ENCODE measurements around the gene PCDHGA10. TPM values are rescaled to one million over a fixed set of nuclear protein-coding genes. Genes with fewer than 3 reads are reported as not detected.
"Not testable (repeated sequence)": the region's sequence is repeated elsewhere in the genome, so short reads cannot be mapped to it uniquely, and the experiment has no call there.

PCDHGA10 gene
- total RNA-seq, 2 experiments from 2014 or later, result 0.08 TPM; not detected in 1

- peak within 1 kb of the TSS; percentile 69 for H3K4me3 Mint-ChIP-seq
- intact Hi-C loops (cut with DNase I, micrococcal nuclease), result no loop called here
- DNase-seq (peak in 3 of 14 experiments; percentile 31 to 42 (median 39)), ATAC-seq (ENCODE audit: poor library complexity) (no peak)
- ChIA-PET CTCF (interaction anchor here (1.3 to 1.6 kb wide), 3 partner anchors 60 to 133 kb away, joined by 3 to 4 read pairs (median 3); partner anchors contain the start of gene PCDHGB3), POLR2A (no interaction called here)
- peaks cover 81% of the 10 kb centered on the region for H3K27me3 Mint-ChIP-seq
- peaks cover 29% of the 10 kb centered on the region for H3K36me3 Mint-ChIP-seq (ENCODE audit: low read depth)
- H3K4me1 ChIP-seq (ENCODE audit: insufficient read depth, low read length), result peaks cover 6% of the 10 kb centered on the region
- H3K27me3 ChIP-seq (ENCODE audit: control insufficient read depth in 1 of 2, insufficient read depth in 2 of 2, low read length in 2 of 2), result peaks cover 65 to 71% of the 10 kb centered on the region in 2 experiments
- TF ChIP-seq, protein P1, sequence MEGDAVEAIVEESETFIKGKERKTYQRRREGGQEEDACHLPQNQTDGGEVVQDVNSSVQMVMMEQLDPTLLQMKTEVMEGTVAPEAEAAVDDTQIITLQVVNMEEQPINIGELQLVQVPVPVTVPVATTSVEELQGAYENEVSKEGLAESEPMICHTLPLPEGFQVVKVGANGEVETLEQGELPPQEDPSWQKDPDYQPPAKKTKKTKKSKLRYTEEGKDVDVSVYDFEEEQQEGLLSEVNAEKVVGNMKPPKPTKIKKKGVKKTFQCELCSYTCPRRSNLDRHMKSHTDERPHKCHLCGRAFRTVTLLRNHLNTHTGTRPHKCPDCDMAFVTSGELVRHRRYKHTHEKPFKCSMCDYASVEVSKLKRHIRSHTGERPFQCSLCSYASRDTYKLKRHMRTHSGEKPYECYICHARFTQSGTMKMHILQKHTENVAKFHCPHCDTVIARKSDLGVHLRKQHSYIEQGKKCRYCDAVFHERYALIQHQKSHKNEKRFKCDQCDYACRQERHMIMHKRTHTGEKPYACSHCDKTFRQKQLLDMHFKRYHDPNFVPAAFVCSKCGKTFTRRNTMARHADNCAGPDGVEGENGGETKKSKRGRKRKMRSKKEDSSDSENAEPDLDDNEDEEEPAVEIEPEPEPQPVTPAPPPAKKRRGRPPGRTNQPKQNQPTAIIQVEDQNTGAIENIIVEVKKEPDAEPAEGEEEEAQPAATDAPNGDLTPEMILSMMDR (IDR thresholded peaks at IDR 0.05), result no peak
- H3K4me1 Mint-ChIP-seq (ENCODE audit: low read depth), result peaks cover 8% of the 10 kb centered on the region
- peak within 1 kb of the TSS; percentile 10 for H3K4me3 ChIP-seq (ENCODE audit: low read length)
- H3K9me3 ChIP-seq (ENCODE audit: control insufficient read depth in 1 of 2, insufficient read depth in 1 of 2, low read length in 2 of 2), result peaks cover 41 to 56% of the 10 kb centered on the region in 2 experiments
- H3K36me3 ChIP-seq (ENCODE audit: insufficient read depth, low read length), result no peaks in the 10 kb centered on the region
- no peak within 1 kb of the TSS for H3K27ac Mint-ChIP-seq
- H3K9me3 Mint-ChIP-seq, result peaks cover 25% of the 10 kb centered on the region
- H3K27ac ChIP-seq (ENCODE audit: low read depth in 1 of 2, low read length in 2 of 2), result no peak within 1 kb of the TSS
These were observed 17.7 kb downstream of the PCDHGA10 start, which contains the start of gene PCDHGA12 for GRCh38 chr5:141430332-141431113. TSS of gene PCDHGA12 (plus strand) at chr5:141430507. CDS start at chr5:141430760, 253 bp downstream.

GRCh38 chr5:141431286-141431685 is 18.5 kb downstream of the PCDHGA10 start:
- peaks cover 8% of the 10 kb centered on the region for H3K4me1 Mint-ChIP-seq (ENCODE audit: low read depth)

DNA sequence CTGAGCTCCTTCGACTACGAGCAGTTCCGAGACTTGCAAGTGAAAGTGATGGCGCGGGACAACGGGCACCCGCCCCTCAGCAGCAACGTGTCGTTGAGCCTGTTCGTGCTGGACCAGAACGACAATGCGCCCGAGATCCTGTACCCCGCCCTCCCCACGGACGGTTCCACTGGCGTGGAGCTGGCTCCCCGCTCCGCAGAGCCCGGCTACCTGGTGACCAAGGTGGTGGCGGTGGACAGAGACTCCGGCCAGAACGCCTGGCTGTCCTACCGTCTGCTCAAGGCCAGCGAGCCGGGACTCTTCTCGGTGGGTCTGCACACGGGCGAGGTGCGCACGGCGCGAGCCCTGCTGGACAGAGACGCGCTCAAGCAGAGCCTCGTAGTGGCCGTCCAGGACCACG is 19.5 kb downstream of the PCDHGA10 start:
- CTCF ChIA-PET; POLR2A ChIA-PET; ATAC-seq (ENCODE audit: poor library complexity); H3K27ac ChIP-seq (ENCODE audit: low read depth in 1 of 2, low read length in 2 of 2); H3K4me1 ChIP-seq (ENCODE audit: insufficient read depth, low read length); intact Hi-C loops (cut with DNase I, micrococcal nuclease); H3K4me3 Mint-ChIP-seq; H3K27ac Mint-ChIP-seq; H3K4me3 ChIP-seq (ENCODE audit: low read length); DNase-seq; H3K4me1 Mint-ChIP-seq (ENCODE audit: low read depth); H3K36me3 ChIP-seq (ENCODE audit: insufficient read depth, low read length): not testable (repeated sequence)
- Histone ChIP-seq H3K9me3 (ENCODE audit: control insufficient read depth in 1 of 2, insufficient read depth in 1 of 2, low read length in 2 of 2) (peaks cover 31 to 50% of the 10 kb centered on the region in 2 experiments), H3K27me3 (ENCODE audit: control insufficient read depth in 1 of 2, insufficient read depth in 2 of 2, low read length in 2 of 2) (peaks cover 49 to 54% of the 10 kb centered on the region in 2 experiments)
- H3K9me3 Mint-ChIP-seq, result peaks cover 25% of the 10 kb centered on the region
- peaks cover 80% of the 10 kb centered on the region for H3K27me3 Mint-ChIP-seq
- H3K36me3 Mint-ChIP-seq (ENCODE audit: low read depth), result peaks cover 25% of the 10 kb centered on the region

More at GRCh38 chr5:141431286-141431685, 18.5 kb downstream of the PCDHGA10 start:
- Histone ChIP-seq H3K36me3 (ENCODE audit: insufficient read depth, low read length) (no peaks in the 10 kb centered on the region), H3K4me3 (ENCODE audit: low read length) (peak overlapping the region; percentile 10), H3K27ac (ENCODE audit: low read depth in 1 of 2, low read length in 2 of 2) (no peak overlapping the region), H3K4me1 (ENCODE audit: insufficient read depth, low read length) (peaks cover 6% of the 10 kb centered on the region), H3K9me3 (ENCODE audit: control insufficient read depth in 1 of 2, insufficient read depth in 1 of 2, low read length in 2 of 2) (peaks cover 37 to 52% of the 10 kb centered on the region in 2 experiments), H3K27me3 (ENCODE audit: control insufficient read depth in 1 of 2, insufficient read depth in 2 of 2, low read length in 2 of 2) (peaks cover 59 to 64% of the 10 kb centered on the region in 2 experiments)
- Mint-ChIP-seq H3K36me3 (ENCODE audit: low read depth) (peaks cover 29% of the 10 kb centered on the region), H3K4me3 (peak overlapping the region; percentile 51), H3K9me3 (peaks cover 25% of the 10 kb centered on the region), H3K27ac (no peak overlapping the region), H3K27me3 (peaks cover 80% of the 10 kb centered on the region)
- intact Hi-C loops (cut with DNase I, micrococcal nuclease), result no loop called here
- CTCF ChIA-PET, result interaction anchor here (1.3 to 1.6 kb wide), 3 partner anchors 61 to 133 kb away, joined by 3 to 4 read pairs (median 3); partner anchors contain the start of gene PCDHGB3
- no peak for DNase-seq
- TF ChIP-seq, protein P1 (IDR thresholded peaks at IDR 0.05), result no peak
- POLR2A ChIA-PET, result no interaction called here
- no peak for ATAC-seq (ENCODE audit: poor library complexity)

- H3K36me3 Mint-ChIP-seq (ENCODE audit: low read depth), result peaks cover 25% of the 10 kb centered on the region
These were observed 19.9 kb downstream of the PCDHGA10 start for GRCh38 chr5:141432726-141433125.

More at GRCh38 chr5:141432726-141433125, 19.9 kb downstream of the PCDHGA10 start:
- H3K27ac ChIP-seq (ENCODE audit: low read depth in 1 of 2, low read length in 2 of 2); POLR2A ChIA-PET; H3K4me1 ChIP-seq (ENCODE audit: insufficient read depth, low read length); ATAC-seq (ENCODE audit: poor library complexity); H3K36me3 ChIP-seq (ENCODE audit: insufficient read depth, low read length); H3K4me1 Mint-ChIP-seq (ENCODE audit: low read depth); H3K27ac Mint-ChIP-seq; DNase-seq; H3K4me3 ChIP-seq (ENCODE audit: low read length); H3K4me3 Mint-ChIP-seq; intact Hi-C loops (cut with DNase I, micrococcal nuclease): not testable (repeated sequence)
- Histone ChIP-seq H3K9me3 (ENCODE audit: control insufficient read depth in 1 of 2, insufficient read depth in 1 of 2, low read length in 2 of 2) (peaks cover 31 to 46% of the 10 kb centered on the region in 2 experiments), H3K27me3 (ENCODE audit: control insufficient read depth in 1 of 2, insufficient read depth in 2 of 2, low read length in 2 of 2) (peaks cover 45 to 51% of the 10 kb centered on the region in 2 experiments)
- CTCF ChIA-PET, result interaction anchor here (1.0 kb wide), 1 partner anchor 113 kb away, joined by 3 read pairs; no protein-coding TSS in a partner anchor
- Mint-ChIP-seq H3K27me3 (peaks cover 80% of the 10 kb centered on the region), H3K9me3 (peaks cover 25% of the 10 kb centered on the region)
